ENCODE results near the gene TMCC3. TPM values are rescaled to one million over a fixed set of nuclear protein-coding genes. Genes with fewer than 3 reads are reported as not detected.

Gene TMCC3
- polyA plus RNA-seq, 1 donor (not counting 4 experiments of a cell fraction or from before 2014, with no cell fraction given) = 18.9 TPM

DNA sequence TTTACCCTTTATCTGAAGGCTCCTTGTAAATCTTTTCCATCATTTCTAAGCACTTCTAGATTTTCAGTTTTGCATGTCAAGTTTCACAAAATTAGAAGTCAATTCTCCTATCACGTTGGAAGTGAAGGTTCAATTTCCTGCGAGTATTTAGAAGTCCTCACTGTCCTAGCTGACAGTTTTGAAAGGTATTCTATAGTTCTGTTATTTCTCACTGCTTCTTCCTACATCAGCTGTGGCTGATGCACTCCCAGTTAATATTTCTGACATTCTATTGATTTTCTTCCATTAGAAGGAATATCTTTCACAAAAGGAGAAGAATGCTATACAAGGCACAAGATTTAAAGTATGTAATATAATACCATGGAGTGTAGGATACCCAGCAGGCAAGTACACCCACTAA is 15.8 kb upstream of the TMCC3 start:
- H3K79me2 ChIP-seq (ENCODE audit: control insufficient read depth, insufficient read depth, low read length) = no peaks in the 10 kb centered on the region
- DNase-seq (ENCODE audit: low read depth, low spot score) = no peak
- H3K27ac ChIP-seq (ENCODE audit: control insufficient read depth, insufficient read depth, low read length) = no peak overlapping the region
- H3K4me2 ChIP-seq (ENCODE audit: control insufficient read depth, extremely low read depth, insufficient read depth, low read depth, low read length) = no peak overlapping the region
- H3K9me3 ChIP-seq (ENCODE audit: control insufficient read depth, low read depth, low read length) = no peaks in the 10 kb centered on the region
- dilution Hi-C loops (cut with MboI; ENCODE audit: extremely low pct_ligation_motif_present, low sequenced_read_pairs) = no loop called here
- H3K27me3 ChIP-seq (ENCODE audit: control insufficient read depth, extremely low read depth, insufficient read depth, low read length) = no peaks in the 10 kb centered on the region
- no peaks in the 10 kb centered on the region for H3K36me3 ChIP-seq (ENCODE audit: control insufficient read depth in 2 of 2, extremely low read depth in 1 of 2, insufficient read depth in 2 of 2, low read length in 2 of 2)
- H3K9ac ChIP-seq (ENCODE audit: control insufficient read depth, extremely low read depth, insufficient read depth, low read length) = no peak overlapping the region
- peaks cover 5% of the 10 kb centered on the region for H3K4me1 ChIP-seq (ENCODE audit: control insufficient read depth, extremely low read depth, insufficient read depth, low read length)
- H4K20me1 ChIP-seq (ENCODE audit: control insufficient read depth, extremely low read depth, insufficient read depth, low read length) = no peaks in the 10 kb centered on the region
- H3K9me1 ChIP-seq (ENCODE audit: control insufficient read depth, extremely low read depth, insufficient read depth, low read length) = no peaks in the 10 kb centered on the region
- H2AFZ ChIP-seq (ENCODE audit: control insufficient read depth, low read length) = no peak overlapping the region
- no peak for FAIRE-seq
- TF ChIP-seq EZH2 (IDR thresholded peaks at IDR 0.05; ENCODE audit: low read length) = no peak
- TF ChIP-seq, protein P1, sequence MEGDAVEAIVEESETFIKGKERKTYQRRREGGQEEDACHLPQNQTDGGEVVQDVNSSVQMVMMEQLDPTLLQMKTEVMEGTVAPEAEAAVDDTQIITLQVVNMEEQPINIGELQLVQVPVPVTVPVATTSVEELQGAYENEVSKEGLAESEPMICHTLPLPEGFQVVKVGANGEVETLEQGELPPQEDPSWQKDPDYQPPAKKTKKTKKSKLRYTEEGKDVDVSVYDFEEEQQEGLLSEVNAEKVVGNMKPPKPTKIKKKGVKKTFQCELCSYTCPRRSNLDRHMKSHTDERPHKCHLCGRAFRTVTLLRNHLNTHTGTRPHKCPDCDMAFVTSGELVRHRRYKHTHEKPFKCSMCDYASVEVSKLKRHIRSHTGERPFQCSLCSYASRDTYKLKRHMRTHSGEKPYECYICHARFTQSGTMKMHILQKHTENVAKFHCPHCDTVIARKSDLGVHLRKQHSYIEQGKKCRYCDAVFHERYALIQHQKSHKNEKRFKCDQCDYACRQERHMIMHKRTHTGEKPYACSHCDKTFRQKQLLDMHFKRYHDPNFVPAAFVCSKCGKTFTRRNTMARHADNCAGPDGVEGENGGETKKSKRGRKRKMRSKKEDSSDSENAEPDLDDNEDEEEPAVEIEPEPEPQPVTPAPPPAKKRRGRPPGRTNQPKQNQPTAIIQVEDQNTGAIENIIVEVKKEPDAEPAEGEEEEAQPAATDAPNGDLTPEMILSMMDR (optimal IDR thresholded peaks at IDR 0.05 in 1 of 3, IDR thresholded peaks at IDR 0.05 in 1 of 3, conservative IDR thresholded peaks at IDR 0.05 in 1 of 3; ENCODE audit: extremely low read depth in 1 of 3, insufficient read depth in 2 of 3, low read length in 3 of 3) = no peak
- no peak overlapping the region for H3K4me3 ChIP-seq (ENCODE audit: control insufficient read depth in 2 of 3, extremely low read depth in 1 of 3, insufficient read depth in 2 of 3, low read depth in 1 of 3, low read length in 3 of 3)

DNA sequence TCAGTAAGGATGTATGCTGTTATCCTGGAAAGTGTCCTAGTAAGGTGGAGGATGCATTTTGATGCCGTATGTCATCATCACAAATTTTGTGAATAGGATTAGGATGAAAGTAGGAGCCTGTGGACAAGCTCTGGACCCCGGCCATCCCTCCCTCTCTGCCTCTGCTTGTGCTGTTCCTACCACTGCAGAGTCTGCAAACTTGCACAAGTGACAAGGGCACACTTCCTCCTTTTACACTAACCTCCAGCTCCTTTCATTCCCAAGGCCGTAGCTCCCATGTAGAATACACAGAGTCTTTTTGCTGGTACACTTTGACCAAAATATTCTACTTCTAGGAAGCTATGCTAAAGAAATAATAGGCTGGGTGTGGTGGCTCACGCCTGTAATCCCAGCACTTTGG is 13.3 kb upstream of the TMCC3 start:
- no peak for FAIRE-seq
- no peaks in the 10 kb centered on the region for H3K9me3 ChIP-seq (ENCODE audit: control insufficient read depth, low read depth, low read length)
- no peaks in the 10 kb centered on the region for H3K79me2 ChIP-seq (ENCODE audit: control insufficient read depth, insufficient read depth, low read length)
- no peak overlapping the region for H3K4me3 ChIP-seq (ENCODE audit: control insufficient read depth in 2 of 3, extremely low read depth in 1 of 3, insufficient read depth in 2 of 3, low read depth in 1 of 3, low read length in 3 of 3)
- no peaks in the 10 kb centered on the region for H4K20me1 ChIP-seq (ENCODE audit: control insufficient read depth, extremely low read depth, insufficient read depth, low read length)
- DNase-seq (ENCODE audit: low read depth, low spot score) = no peak
- H3K27ac ChIP-seq (ENCODE audit: control insufficient read depth, insufficient read depth, low read length) = no peak overlapping the region
- H2AFZ ChIP-seq (ENCODE audit: control insufficient read depth, low read length) = no peak overlapping the region
- TF ChIP-seq, protein P1 (optimal IDR thresholded peaks at IDR 0.05 in 1 of 3, IDR thresholded peaks at IDR 0.05 in 1 of 3, conservative IDR thresholded peaks at IDR 0.05 in 1 of 3; ENCODE audit: extremely low read depth in 1 of 3, insufficient read depth in 2 of 3, low read length in 3 of 3) = no peak
- TF ChIP-seq EZH2 (IDR thresholded peaks at IDR 0.05; ENCODE audit: low read length) = no peak
- no peaks in the 10 kb centered on the region for H3K36me3 ChIP-seq (ENCODE audit: control insufficient read depth in 2 of 2, extremely low read depth in 1 of 2, insufficient read depth in 2 of 2, low read length in 2 of 2)
- dilution Hi-C loops (cut with MboI; ENCODE audit: extremely low pct_ligation_motif_present, low sequenced_read_pairs) = no loop called here
- H3K4me1 ChIP-seq (ENCODE audit: control insufficient read depth, extremely low read depth, insufficient read depth, low read length) = peaks cover 19% of the 10 kb centered on the region
- no peak overlapping the region for H3K4me2 ChIP-seq (ENCODE audit: control insufficient read depth, extremely low read depth, insufficient read depth, low read depth, low read length)
- H3K27me3 ChIP-seq (ENCODE audit: control insufficient read depth, extremely low read depth, insufficient read depth, low read length) = no peaks in the 10 kb centered on the region
- no peak overlapping the region for H3K9ac ChIP-seq (ENCODE audit: control insufficient read depth, extremely low read depth, insufficient read depth, low read length)
- H3K9me1 ChIP-seq (ENCODE audit: control insufficient read depth, extremely low read depth, insufficient read depth, low read length) = no peaks in the 10 kb centered on the region

Measured in keratinocyte (primary cell).